ENCODE data around the gene ASCC3. TPM values are rescaled to one million over a fixed set of nuclear protein-coding genes. Genes with fewer than 3 reads are reported as not detected.
"Not testable (repeated sequence)": the region's sequence is repeated elsewhere in the genome, so short reads cannot be mapped to it uniquely, and the experiment has no call there.

ASCC3 gene
- total RNA-seq, 1 experiment from 2014 or later, result 38.9 TPM

GRCh38 chr6:100662264-100662663 is 218.9 kb downstream of the ASCC3 start:
- Histone ChIP-seq H3K4me3 (ENCODE audit: insufficient read depth, low read depth, low read length) (no peak overlapping the region), H3K27me3 (ENCODE audit: control insufficient read depth, insufficient read depth, low read length) (no peaks in the 10 kb centered on the region), H3K36me3 (replicated peaks; ENCODE audit: control insufficient read depth, insufficient read depth, low read length) (no peaks in the 10 kb centered on the region)
- no peak for DNase-seq

DNA sequence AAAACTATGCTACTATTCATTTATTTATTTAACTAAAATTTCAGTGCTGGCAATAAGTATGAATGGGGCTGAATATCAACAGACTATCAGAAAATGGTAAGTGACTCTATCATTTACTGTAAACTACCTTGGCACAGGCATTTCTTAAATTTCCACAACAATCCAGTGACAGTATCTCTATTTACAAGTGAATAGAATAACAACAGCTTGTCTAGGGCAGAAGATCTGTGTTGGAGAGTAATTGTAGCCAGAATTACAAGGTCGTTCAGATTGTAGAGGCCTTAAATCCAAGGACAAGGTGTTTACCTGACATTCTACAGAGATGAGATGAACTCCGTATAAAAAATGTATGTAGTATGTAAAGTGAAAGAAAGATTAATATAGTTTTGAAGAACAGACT is 222.6 kb downstream of the ASCC3 start:
- no peak for DNase-seq
- H3K4me3 ChIP-seq (ENCODE audit: insufficient read depth, low read depth, low read length), result no peak overlapping the region
- no peaks in the 10 kb centered on the region for H3K27me3 ChIP-seq (ENCODE audit: control insufficient read depth, insufficient read depth, low read length)
- no peaks in the 10 kb centered on the region; the same call in 1 of the 2 replicates for H3K36me3 ChIP-seq (replicated peaks; ENCODE audit: control insufficient read depth, insufficient read depth, low read length)

- H3K27me3 ChIP-seq (ENCODE audit: control insufficient read depth, insufficient read depth, low read length), result no peaks in the 10 kb centered on the region
- no peak overlapping the region for H3K4me3 ChIP-seq (ENCODE audit: insufficient read depth, low read depth, low read length)
- DNase-seq, result no peak
- no peaks in the 10 kb centered on the region; the same call in 1 of the 2 replicates for H3K36me3 ChIP-seq (replicated peaks; ENCODE audit: control insufficient read depth, insufficient read depth, low read length)
Observed at GRCh38 chr6:100657678-100658330, 223.3 kb downstream of the ASCC3 start.

GRCh38 chr6:100641147-100641546 is 240.0 kb downstream of the ASCC3 start:
- not testable (repeated sequence) for H3K4me3 ChIP-seq (ENCODE audit: insufficient read depth, low read depth, low read length); H3K27me3 ChIP-seq (ENCODE audit: control insufficient read depth, insufficient read depth, low read length); DNase-seq; H3K36me3 ChIP-seq (replicated peaks; ENCODE audit: control insufficient read depth, insufficient read depth, low read length)

DNA sequence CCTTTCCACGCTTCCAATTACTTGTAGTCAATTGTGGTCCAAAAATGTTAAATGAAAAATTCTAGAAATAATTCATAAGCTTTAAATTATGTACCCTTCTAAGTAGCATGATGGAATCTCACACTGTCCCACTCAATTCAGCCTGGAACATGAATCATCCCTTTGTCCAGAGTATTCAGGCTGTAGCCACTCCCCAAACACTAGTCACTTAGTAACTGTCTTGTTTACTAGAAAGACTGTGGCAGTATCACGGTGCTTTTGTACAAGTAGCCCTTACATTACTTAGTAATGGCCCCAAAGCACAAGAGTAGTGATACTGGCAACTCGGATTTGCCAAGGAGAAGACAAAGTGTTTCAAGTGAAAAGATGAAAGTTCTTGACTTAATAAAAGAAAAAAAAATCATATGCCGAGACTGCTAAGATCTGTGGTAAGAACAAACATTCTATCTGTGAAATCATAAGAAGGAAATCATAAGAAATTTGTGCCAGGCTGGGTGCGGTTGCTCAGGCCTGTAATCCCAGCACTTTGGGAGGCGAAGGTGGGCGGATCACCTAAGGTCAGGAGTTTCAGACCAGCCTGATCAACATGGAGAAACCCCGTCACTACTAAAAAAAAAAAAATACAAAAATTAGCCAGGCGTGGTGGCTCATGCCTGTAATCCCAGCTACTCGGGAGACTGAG is 247.9 kb downstream of the ASCC3 start:
- Histone ChIP-seq H3K27me3 (ENCODE audit: control insufficient read depth, insufficient read depth, low read length) (no peaks in the 10 kb centered on the region), H3K4me3 (ENCODE audit: insufficient read depth, low read depth, low read length) (no peak overlapping the region), H3K36me3 (replicated peaks; ENCODE audit: control insufficient read depth, insufficient read depth, low read length) (no peaks in the 10 kb centered on the region; the same call in none of the 2 replicates)
- no peak for DNase-seq

GRCh38 chr6:100630536-100630935 is 250.6 kb downstream of the ASCC3 start:
- no peaks in the 10 kb centered on the region for H3K27me3 ChIP-seq (ENCODE audit: control insufficient read depth, insufficient read depth, low read length)
- no peak for DNase-seq
- no peaks in the 10 kb centered on the region for H3K36me3 ChIP-seq (replicated peaks; ENCODE audit: control insufficient read depth, insufficient read depth, low read length)
- no peak overlapping the region for H3K4me3 ChIP-seq (ENCODE audit: insufficient read depth, low read depth, low read length)

- H3K4me3 ChIP-seq (ENCODE audit: insufficient read depth, low read depth, low read length), result no peak overlapping the region
- no peak for DNase-seq
- H3K36me3 ChIP-seq (replicated peaks; ENCODE audit: control insufficient read depth, insufficient read depth, low read length), result no peaks in the 10 kb centered on the region; the same call in 1 of the 2 replicates
- H3K27me3 ChIP-seq (ENCODE audit: control insufficient read depth, insufficient read depth, low read length), result no peaks in the 10 kb centered on the region
Observed at GRCh38 chr6:100627911-100628758, 253.0 kb downstream of the ASCC3 start.

DNA sequence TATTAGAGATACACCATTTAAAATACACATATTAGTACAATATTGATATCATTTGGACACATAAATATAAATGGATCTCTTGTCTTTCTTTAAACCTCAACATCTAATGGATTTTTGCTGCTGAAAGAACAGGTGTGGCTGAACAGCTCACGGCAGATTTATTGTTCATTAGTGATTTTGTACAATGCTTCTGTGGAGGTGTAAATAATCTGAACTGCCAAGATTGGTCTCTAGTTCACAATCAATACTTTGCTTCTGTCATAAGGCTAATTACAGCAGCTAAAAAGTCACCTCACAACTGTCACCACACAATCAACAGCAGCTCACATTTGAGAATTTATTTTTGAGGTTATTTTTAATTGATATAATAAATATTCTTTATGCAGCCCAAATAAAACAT is 254.4 kb downstream of the ASCC3 start:
- no peak for DNase-seq
- Histone ChIP-seq H3K36me3 (replicated peaks; ENCODE audit: control insufficient read depth, insufficient read depth, low read length) (no peaks in the 10 kb centered on the region; the same call in 1 of the 2 replicates), H3K27me3 (ENCODE audit: control insufficient read depth, insufficient read depth, low read length) (no peaks in the 10 kb centered on the region), H3K4me3 (ENCODE audit: insufficient read depth, low read depth, low read length) (no peak overlapping the region)

DNA sequence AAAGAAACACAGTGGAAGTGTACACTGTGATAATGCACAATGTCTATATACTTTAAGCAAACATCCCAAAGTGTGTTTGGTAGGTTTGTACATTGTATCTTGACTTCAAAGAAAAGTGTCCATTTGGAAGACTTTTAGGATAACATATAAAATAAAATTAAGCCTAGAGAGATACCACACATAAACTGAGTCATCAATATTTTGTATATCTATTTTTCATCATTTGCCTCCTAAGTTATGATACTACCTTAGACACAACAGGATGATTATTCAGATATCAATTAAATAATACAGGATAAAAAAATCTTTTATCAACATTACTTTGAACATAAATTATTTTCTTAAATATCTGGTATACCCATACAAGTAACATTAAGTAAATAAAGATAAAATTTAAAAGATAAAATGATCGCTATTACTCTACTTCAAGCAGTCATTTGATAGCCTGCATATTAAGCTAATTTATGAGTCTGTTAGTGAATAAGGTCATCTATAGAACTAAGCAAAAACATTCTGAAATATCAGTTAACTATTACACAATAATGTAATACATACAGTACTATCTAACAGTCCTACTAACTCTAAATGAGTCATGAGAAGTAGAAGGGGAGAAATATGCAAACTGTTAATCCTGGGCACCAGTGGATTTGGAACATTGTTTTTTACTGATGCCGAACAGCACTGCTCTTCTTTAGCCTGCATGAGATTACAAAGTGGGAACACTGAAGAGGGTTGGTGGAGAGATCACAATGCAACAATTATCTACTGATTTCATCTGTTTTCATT is 258.0 kb downstream of the ASCC3 start:
- no peaks in the 10 kb centered on the region; the same call in 1 of the 2 replicates for H3K36me3 ChIP-seq (replicated peaks; ENCODE audit: control insufficient read depth, insufficient read depth, low read length)
- no peak overlapping the region for H3K4me3 ChIP-seq (ENCODE audit: insufficient read depth, low read depth, low read length)
- H3K27me3 ChIP-seq (ENCODE audit: control insufficient read depth, insufficient read depth, low read length), result no peaks in the 10 kb centered on the region
- DNase-seq, result no peak

DNA sequence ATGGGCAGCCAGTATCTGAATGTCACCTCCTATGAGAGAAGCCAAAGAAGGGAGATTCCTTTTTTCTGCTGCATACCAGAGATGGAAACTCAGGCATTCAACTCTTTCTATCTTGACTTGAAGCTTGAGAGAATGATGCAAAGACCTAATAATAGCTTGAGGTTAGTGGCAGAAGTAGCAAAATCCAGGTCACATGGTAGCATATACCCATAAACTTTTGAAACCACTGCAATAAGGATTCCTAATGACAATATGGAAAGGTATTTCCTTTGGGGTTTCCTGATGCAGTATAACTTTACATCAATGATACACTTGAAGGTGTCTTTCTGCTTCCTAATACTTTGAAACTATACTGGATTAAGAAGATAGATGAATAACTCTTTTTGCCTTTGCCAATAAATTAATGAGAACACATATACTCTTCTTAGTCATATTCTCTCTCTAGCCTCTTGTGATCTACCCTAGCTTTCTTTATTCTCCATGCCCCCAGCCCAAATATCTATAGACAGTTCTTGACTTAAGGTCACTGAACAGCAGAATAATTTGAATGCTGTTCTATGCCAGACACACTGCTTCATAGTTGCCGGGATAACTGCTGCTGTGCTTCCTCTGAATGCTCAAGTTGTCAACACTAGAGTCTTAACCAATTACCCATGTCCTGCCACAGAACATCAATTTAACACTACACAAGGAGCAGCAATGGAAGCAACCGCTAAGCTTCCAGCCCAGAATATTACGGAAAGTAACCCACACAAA is 260.9 kb downstream of the ASCC3 start:
- no peak for DNase-seq
- H3K36me3 ChIP-seq (replicated peaks; ENCODE audit: control insufficient read depth, insufficient read depth, low read length), result no peaks in the 10 kb centered on the region; the same call in 1 of the 2 replicates
- no peak overlapping the region for H3K4me3 ChIP-seq (ENCODE audit: insufficient read depth, low read depth, low read length)
- no peaks in the 10 kb centered on the region for H3K27me3 ChIP-seq (ENCODE audit: control insufficient read depth, insufficient read depth, low read length)

DNA sequence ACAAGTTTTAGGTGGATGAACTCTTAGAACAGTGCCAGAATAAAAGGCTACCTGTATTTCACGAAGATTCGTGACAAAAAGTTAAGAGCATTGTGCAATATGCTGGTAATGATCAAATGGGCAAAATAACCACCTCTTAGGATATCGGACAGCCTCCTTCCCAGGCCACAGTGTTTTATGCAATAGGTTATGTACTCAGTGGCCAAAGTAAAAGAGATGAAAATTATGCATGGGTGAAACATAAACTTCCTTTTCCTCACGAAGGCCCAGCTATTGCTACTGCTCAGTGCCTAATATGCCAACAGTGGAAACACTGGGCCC is 262.8 kb downstream of the ASCC3 start:
- Histone ChIP-seq H3K27me3 (ENCODE audit: control insufficient read depth, insufficient read depth, low read length) (no peaks in the 10 kb centered on the region), H3K36me3 (replicated peaks; ENCODE audit: control insufficient read depth, insufficient read depth, low read length) (no peaks in the 10 kb centered on the region), H3K4me3 (ENCODE audit: insufficient read depth, low read depth, low read length) (no peak overlapping the region)
- no peak for DNase-seq

DNA sequence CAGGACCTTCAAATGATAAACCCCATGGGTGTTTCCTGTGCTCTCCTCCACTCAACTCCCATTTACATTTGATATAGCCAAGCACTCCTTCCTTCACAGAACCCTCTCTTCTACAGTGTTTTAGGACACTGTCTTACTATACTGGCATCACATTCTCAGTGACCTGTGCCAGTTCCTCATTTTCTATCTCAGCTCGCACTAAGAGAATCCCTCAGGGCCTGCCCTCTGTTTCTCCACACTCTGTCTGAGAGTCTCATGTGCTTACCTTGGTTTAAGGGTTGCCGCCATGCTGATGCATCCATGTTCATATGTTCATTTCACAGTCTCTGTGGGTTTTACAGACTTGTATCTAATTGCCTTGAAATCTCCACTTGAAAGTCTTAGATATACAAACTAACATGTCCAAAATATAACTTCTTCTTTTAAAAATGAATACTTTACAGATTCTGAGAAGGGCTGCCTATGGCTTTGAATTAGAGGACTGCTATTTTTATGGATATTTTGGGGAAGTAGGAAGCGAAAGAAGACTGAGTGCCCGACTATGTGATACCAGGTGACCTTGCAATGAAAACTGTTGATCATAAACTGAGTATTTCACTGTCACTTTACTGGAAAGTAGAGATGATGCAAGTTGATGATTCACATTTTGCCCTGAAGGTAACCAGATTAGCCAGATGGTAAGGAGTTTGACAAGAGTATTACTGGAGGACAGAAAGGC is 263.3 kb downstream of the ASCC3 start:
- DNase-seq, result no peak
- Histone ChIP-seq H3K36me3 (replicated peaks; ENCODE audit: control insufficient read depth, insufficient read depth, low read length) (no peaks in the 10 kb centered on the region), H3K27me3 (ENCODE audit: control insufficient read depth, insufficient read depth, low read length) (no peaks in the 10 kb centered on the region), H3K4me3 (ENCODE audit: insufficient read depth, low read depth, low read length) (no peak overlapping the region)

DNA sequence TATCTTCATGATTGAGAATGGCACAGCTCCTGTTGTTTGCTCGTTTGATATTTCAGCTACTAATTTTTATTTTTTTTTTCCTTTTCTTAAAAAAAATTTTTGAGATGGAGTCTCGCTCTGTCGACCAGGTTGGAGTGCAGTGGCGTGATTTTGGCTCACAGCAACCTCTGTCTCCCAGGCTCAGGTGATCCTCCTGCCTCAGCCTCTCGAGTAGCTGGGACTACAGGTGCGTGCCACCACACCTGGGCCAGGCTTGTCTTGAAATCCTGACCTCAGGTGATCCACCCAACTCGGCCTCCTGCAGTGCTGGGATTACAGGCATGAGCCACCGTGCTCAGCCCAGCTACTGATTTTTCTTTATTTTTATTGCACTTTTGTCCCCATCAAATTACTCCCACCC is 266.2 kb downstream of the ASCC3 start:
- no peak for DNase-seq

More for the DNA sequence above, 266.2 kb downstream of the ASCC3 start:
- no peak overlapping the region for H3K4me3 ChIP-seq (ENCODE audit: insufficient read depth, low read depth, low read length)
- no peaks in the 10 kb centered on the region for H3K27me3 ChIP-seq (ENCODE audit: control insufficient read depth, insufficient read depth, low read length)
- no peaks in the 10 kb centered on the region for H3K36me3 ChIP-seq (replicated peaks; ENCODE audit: control insufficient read depth, insufficient read depth, low read length)
